GM18508 (cell line): ENCODE data around the gene LCLAT1.
"Not testable (repeated sequence)": the region's sequence is repeated elsewhere in the genome, so short reads cannot be mapped to it uniquely, and the experiment has no call there.

ENCODE experiments used
- ATAC-seq: cut with Tn5 transposase; IDR thresholded peaks from one replicate; pipeline ENCODE4 v1.9.1; 2021; ENCODE audit warnings: moderate number of reproducible peaks; ENCODE audit not compliant: insufficient read depth, unreplicated experiment

Gene LCLAT1

GRCh38 chr2:30629866-30630265, 182.8 kb downstream of the LCLAT1 start:
- no peak for ATAC-seq

- no peak for ATAC-seq
These were observed 184.1 kb downstream of the LCLAT1 start for GRCh38 chr2:30631051-30631671.

- no peak for ATAC-seq
These were observed 186.0 kb downstream of the LCLAT1 start for GRCh38 chr2:30633039-30633438.

- no peak for ATAC-seq
These were observed 189.3 kb downstream of the LCLAT1 start for GRCh38 chr2:30636311-30636710.

- ATAC-seq, result no peak
These were observed 192.8 kb downstream of the LCLAT1 start for GRCh38 chr2:30639836-30640235.

- no peak for ATAC-seq
These were observed 194.8 kb downstream of the LCLAT1 start for GRCh38 chr2:30641765-30642345.

- not testable (repeated sequence) for ATAC-seq
These were observed 196.0 kb downstream of the LCLAT1 start for GRCh38 chr2:30643013-30643412.

- ATAC-seq, result no peak
These were observed 196.6 kb downstream of the LCLAT1 start for GRCh38 chr2:30643674-30644073.

GRCh38 chr2:30645081-30645744, 198.2 kb downstream of the LCLAT1 start:
- ATAC-seq, result no peak

GRCh38 chr2:30645745-30646119, 198.7 kb downstream of the LCLAT1 start:
- ATAC-seq, result no peak

GRCh38 chr2:30647752-30648457, 200.9 kb downstream of the LCLAT1 start:
- no peak for ATAC-seq

- no peak for ATAC-seq
These were observed 202.2 kb downstream of the LCLAT1 start for GRCh38 chr2:30649278-30649677.

GRCh38 chr2:30649828-30650227, 202.8 kb downstream of the LCLAT1 start:
- no peak for ATAC-seq

- ATAC-seq, result no peak
These were observed 205.3 kb downstream of the LCLAT1 start for GRCh38 chr2:30652271-30652915.

GRCh38 chr2:30653847-30654246, 206.8 kb downstream of the LCLAT1 start:
- ATAC-seq, result no peak

- no peak for ATAC-seq
These were observed 207.4 kb downstream of the LCLAT1 start for GRCh38 chr2:30654404-30654803.

GRCh38 chr2:30655211-30655610, 208.2 kb downstream of the LCLAT1 start:
- no peak for ATAC-seq

GRCh38 chr2:30655660-30656059, 208.6 kb downstream of the LCLAT1 start:
- ATAC-seq, result no peak

- ATAC-seq, result no peak
These were observed 209.0 kb downstream of the LCLAT1 start for GRCh38 chr2:30656079-30656478.

- ATAC-seq, result no peak
These were observed 214.4 kb downstream of the LCLAT1 start for GRCh38 chr2:30661173-30662107.
